Pulmonary artery endothelial cell (primary cell): ENCODE data around the gene FHL5. TPM values are rescaled to one million over a fixed set of nuclear protein-coding genes. Genes with fewer than 3 reads are reported as not detected.
"Not testable (repeated sequence)": the region's sequence is repeated elsewhere in the genome, so short reads cannot be mapped to it uniquely, and the experiment has no call there.

Source experiments
- DNase-seq: peaks from one replicate; pipeline ENCODE4 v3.0.0-alpha.2; 2011; ENCODE audit warnings: low read depth, low spot score
- total RNA-seq: library from RNA; depleted of rRNA; stranded (reverse); fragments of >200 nt; gene quantifications from 2 replicates; pipeline ENCODE4 v1.2.3, GENCODE V29; 2014

Gene FHL5
- total RNA-seq, 1 donor from 2014 or later = not detected

DNA sequence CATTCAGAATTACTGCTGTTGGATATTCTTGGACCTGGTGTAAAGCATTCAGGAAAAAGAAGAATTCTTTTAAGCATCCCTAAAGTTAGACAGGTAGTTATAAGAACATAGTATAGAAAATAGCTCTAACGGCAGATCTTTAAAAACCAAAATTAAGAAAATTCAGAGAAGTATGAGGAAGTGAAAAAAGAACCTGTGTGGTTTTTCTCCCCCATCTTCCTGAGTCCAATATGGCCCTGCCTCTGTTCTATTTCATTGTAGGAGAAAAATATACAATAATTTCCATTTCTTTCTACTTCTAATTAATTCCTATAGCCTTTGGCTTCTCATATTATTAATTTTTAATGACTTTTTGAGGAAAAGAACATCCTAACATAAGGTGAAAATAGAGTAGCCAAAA is 47.1 kb downstream of the FHL5 start:
- no peak for DNase-seq

DNA sequence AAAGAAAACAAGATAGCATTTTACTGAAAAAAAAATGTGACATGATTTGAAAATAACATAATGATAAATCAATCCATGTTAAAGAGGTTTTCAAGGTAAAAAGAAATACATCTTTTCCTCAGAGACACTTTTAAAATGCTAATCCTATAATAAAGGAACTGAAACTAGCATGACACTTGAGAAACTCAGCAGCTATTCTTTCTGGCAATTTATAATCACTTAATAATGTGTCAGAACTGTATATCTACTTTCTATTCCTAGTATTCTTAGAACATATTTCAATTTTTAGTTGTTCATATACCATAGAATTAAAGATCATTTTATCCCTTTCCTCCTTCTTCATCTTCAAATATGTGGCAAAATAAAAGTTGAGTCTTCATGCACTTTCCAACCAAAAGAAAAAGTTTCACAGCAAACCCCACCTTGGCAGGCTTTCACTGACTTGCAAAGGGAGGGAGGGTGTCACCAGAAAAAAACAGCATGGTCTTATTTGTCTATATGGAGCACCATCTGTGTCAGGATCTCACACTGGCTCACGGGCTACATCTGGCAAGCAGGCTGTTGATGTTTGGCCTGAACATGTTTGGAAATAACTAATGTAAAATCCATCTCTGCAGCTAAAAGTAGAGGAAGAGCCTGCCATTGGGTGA is 48.5 kb downstream of the FHL5 start:
- DNase-seq = no peak

DNA sequence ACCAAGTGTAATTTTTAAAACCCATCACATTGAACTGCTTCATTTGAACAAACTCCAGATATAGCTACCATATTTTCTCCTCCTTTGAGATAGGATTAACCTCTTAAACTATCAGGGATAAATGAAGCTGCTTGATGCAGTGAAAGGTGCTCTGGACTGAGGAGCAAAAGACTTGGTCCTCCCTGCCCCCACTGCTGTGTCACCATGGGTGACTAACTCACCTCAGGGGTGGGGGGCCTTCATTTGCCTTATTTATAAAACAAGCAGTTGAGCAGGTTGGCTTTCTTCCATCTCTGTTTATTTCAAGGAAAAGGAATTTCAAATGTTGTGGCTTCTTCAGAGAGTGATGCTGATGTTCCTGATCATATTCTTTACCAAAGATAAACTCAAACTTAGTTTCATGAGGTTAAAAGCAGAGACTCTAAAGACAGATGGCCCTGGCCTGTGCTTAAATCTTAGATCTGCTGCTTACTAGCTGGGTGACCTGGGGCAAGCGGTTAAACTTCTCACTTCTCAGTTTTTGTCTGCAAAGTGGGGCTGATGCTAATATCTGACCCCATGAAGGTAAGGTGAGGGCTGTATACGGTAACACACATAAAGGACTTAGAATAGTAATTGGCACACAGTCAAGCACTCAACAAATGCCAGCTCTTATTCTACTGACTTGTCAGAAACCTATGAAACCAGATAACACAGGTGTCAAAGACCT is 50.5 kb downstream of the FHL5 start:
- no peak for DNase-seq

DNA sequence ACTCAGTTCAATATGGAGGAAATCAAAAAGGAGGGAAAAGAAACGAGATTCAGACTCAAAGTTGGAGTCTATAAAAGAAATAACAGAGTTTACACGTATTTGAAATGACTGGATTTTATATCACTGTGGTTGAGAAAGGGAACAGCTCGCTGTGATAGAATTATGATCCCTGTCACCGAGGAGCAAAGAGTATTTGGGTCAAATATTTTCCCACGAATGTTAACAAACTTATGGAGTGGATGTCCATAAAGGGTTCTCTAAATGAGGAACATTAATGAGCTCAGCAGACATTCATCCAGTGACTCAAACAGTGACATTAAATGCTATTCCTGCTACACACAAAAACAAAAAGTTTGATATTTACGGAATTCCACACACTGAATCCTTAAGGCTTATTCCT is 57.9 kb downstream of the FHL5 start:
- no peak for DNase-seq

DNA sequence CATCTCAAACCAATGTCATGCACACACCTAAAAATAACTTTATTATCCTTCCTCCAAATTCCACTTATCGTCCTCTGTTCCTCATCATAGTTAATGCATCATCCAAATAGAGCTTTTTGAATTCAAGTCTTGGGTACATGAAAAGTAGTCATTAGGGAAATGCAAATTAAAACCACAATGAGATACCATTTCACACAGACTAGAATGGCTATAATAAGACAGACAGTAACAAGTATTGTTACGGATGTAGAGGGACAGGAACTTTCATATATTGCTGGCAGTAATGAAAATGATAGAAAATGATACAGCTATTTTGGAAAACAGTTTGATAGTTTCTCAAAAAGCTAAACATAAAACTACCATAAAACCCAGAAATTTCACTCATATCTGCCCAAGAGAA is 59.1 kb downstream of the FHL5 start:
- no peak for DNase-seq

DNA sequence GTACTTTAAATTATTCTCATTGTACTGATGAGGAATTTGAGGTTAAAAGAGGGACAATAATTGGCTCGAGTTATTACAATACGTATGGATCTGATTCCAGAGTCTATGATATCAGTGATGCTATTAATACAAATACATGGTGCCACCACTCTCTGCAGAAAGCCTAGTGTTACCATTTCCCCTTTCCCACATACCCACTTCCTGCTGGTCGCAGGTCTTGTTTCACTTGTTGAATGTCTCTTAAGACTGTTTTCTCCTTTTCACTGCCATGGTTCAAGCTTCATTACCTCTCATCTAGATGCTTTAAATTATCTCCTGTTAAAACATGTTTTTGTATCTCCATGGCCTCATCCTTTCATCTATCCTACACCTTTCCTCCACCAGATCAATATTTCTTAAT is 62.0 kb downstream of the FHL5 start:
- DNase-seq = no peak

DNA sequence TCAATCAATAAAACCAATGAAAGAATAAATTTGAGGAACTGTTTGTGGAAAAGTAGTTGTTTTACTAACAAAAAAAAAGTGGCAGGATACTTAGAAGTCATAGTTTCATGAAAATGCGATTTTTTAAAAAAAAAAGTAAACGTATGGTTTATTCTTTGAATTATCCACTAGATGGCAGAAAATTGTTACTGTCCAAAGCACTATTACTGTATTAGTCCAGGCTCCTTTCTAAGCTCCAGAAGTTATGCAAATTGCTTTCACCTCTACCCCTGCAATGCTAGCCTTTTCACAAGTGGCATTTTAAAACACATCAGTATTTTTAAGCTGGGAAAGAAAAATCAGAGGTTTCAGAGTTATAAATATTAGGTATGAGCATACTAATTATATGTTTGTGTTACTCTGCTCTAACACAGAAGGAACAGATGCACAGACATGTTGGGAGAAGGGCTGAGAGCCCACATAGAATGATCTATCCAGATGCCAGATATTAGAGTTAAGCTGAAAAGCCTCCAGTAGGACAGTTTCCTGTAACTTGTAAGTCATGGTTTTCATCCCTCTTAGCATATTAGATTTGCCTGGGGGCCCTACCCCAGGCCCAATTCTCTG is 63.9 kb downstream of the FHL5 start:
- no peak for DNase-seq

DNA sequence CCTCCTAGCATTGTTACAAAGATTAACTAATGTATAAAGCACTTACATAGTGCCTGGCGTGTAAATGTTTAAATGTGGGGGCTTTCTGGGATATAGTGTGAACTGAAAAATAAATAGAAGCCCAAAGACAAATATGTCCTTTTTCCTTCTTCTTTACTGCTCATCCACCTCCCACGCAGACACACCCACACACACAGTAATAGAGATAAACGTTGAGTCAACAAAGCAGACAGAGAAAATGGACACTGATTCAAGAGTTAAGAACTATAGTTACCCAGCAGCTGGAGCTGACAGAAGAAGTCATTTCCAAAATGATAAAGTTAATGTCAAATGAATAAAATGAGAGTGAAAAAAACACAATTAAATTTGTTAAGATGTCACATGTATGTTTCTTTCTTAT is 68.3 kb downstream of the FHL5 start:
- DNase-seq = no peak

DNA sequence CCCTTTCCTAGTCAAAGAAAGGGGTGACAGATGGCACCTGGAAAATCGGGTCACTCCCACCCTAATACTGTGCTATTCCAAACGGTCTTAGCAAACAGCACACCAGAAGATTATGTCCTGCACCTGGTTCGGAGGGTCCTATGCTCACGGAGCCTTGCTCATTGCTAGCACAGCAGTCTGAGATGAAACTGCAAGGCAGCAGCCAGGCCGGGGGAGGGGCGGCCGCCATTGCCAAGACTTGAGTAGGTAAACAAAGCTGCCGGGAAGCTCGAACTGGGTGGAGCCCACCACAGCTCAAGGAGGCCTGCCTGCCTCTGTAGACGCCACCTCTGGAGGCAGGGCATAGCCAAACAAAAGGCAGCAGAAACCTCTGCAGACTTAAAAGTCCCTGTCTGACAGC is 75.1 kb downstream of the FHL5 start:
- DNase-seq = not testable (repeated sequence)

DNA sequence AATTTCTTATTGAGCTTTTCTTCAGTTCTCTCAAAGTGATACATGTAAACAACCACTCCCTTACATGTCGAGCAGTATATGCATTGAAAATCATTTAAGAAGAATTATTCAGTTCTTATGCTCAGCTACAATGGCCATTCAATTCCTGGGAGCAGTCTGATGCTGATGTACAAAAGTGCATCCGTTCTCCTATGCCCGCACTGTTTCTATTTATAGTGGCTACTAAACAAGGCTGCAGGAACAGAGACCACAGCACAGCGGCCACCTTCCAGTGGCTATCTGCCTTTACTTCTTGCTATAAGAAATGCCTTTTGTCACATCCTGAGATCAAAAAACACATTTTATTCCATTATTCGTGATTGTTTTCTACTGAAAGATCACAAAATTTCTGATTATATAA is 82.2 kb downstream of the FHL5 start:
- no peak for DNase-seq

DNA sequence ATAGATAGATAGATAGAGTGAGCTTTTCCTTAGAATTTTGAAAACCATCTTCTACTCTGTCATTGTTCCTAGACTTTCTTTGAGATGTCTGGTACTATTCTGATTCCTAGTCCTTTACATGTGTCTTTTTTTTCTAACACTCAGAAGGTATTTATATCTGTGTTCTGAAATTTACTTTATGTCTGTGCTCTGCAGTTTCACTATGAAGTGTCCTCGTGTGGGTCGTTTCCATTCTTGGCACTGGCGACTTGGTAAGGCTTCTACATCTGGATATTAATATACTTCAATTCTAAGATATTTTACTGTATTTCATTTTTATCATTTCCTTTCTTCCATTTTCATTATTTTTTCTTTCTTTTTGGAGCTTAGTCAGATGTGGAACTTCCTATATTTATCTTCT is 87.0 kb downstream of the FHL5 start:
- no peak for DNase-seq

DNA sequence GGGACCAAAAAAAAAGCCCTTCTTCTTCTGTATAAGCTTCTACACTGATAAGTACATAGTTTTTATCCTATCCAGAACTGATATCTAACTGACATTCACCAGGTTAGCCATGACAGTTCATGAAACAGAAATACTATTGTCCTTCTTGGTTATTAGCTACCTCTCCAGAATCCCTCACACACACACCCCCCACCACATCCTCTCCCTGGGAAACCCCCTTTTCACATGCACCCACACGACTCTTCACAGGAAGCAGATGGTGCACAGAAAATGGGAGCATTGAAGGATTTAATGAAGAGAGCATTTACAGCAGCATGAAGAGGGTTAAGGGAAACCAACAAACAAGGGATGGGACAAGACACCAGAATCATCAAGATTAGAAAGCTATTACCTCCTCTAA is 88.9 kb downstream of the FHL5 start:
- DNase-seq = no peak

DNA sequence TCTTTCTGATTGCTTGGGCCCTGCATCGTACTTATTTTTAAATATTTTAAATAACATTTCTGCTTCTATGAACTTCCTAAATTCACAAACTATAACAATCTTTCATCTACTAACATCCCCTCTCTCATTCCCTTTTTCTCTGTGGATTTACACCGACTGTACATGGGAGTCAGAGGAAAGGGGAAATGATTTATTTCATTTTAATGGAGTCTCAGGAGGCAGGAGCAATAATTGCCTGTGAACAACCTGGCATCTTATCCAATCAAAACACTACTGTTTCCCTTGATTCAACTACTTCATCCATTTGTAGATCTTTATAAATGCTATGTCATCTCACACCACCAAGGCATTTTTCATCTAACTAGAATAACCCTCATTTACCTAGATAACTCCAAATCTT is 89.6 kb downstream of the FHL5 start:
- no peak for DNase-seq

DNA sequence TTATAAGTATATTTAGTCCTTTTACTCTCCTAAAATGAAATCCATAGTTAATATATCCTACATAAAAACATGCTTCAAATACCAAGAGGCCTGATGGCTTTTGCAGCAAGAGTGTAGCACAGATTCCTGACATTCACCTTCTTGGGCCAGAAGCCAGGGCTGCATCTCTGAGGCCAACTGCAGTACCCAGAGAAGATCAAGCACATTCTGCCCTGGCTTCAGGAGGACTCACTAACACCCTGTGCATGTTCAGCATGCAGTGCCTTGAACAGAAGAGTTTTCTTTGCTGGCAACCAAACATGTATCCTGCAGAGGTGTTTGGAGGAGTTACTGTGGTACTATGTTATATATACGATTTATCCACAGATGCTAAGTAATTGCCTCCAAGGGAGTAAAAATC is 90.3 kb downstream of the FHL5 start:
- no peak for DNase-seq

DNA sequence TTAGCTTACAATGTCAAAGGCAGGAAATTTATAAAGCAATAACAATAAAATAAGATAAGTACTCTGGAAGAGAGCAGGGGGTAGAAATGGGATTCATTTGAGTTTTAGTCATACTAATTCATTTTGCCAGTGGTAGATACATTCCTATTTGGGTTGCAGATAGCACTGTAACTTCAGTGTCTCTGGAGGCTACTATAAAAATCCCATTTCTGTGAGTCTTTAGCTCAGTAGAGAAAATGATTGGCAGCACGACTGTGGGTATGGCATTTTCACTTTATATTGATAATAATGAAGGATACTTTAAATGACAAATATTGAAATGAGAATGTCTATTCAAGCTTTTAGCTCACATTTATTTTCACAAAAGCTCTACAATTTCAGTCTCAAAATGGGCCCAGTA is 93.6 kb downstream of the FHL5 start:
- no peak for DNase-seq

DNA sequence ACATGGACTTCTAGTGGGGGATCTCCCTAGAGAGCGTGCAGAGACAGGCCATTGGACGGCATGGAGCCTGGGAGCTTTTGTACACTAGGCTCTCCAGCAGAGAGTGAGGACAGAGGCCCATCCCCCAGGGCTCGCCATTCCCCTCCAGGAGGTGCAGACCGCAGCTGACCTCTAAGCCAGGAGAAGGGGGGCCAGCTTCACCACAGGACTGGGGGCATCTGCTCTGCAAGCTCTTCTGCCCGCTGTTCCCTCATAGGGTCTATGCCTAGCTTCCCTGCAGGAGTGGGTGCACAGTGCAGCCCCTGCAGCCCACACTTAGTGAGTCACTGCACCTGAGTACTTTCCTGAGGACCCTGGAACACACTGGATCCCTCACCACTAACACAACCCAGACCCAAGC is 94.4 kb downstream of the FHL5 start:
- no peak for DNase-seq

DNA sequence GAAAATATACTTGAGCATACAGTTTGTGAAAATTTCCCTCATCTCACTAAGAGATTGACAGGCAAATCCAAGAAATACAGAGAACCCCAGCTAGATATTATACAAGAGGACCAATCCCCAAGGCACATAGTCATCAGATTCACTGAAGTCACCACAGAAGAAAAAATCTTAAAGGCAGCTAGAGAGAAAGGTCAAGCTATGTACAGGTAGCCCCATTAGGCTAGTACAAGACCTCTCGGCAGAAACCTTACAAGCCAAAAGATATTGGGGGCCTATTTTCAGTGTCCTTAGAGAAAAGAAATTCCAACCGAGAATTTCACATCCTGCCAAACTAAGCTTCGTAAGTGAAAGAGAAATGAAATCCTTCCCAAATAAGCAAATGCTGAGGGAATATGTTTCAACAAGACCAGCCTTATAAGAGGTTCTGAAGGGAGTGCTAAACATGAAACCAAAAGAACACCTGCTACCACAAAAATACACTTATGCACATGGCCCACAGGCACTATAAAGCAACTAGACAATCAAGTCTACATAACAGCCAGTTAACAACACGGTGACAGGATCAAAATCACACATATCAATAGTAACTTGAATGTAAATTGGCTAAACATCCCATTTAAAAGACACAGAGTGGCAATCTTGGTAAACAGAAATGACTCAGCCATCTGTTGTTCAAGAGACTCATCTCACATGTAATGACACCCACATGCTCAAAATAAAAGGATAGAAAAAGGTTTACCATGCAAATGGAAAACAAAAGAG is 96.3 kb downstream of the FHL5 start:
- DNase-seq = no peak

Other genes starting within 250 kb of the FHL5 start
- gene UFL1, start 41.3 kb upstream of the FHL5 start, total RNA-seq = 21.2 and 24.4 TPM in 2 replicates